GM12878 (cell line): ENCODE data around the gene ADH1A. TPM values are rescaled to one million over a fixed set of nuclear protein-coding genes. Genes with fewer than 3 reads are reported as not detected.

ENCODE experiments used
- ATAC-seq: fragments of 200-7000 bp; cut with Tn5 transposase; 3 replicates; pipeline ENCODE4 v1.9.1; 2020; ENCODE audit warnings: mild to moderate bottlenecking, moderate library complexity
- BruUV-seq: library from RNA; stranded (reverse); fragments of 400-500 nt; replicated peaks from 2 replicates; lab custom pipeline; 2021; lab: Mats Ljungman, UMichigan
- CTCF ChIA-PET: fragments of 300-600 bp; sonication (Branson Sonifier 250); formaldehyde crosslinking; extraction: SDS; loops from one replicate; lab custom pipeline; 2021; ENCODE audit warnings: inconsistent platforms; lab: Yijun Ruan, JAX
- POLR2A ChIA-PET: fragments of 350-600 bp; formaldehyde crosslinking; extraction: SDS; loops from one replicate; lab custom pipeline; 2021; ENCODE audit warnings: inconsistent platforms; lab: Charles Lee
- RAD21 ChIA-PET: fragments of 300-600 bp; sonication (Branson Sonifier 250); formaldehyde crosslinking; loops from one replicate; lab custom pipeline; 2023; ENCODE audit warnings: antibody characterized with exemption; ENCODE audit not compliant: unreplicated experiment; lab: Charles Lee
- SMC1A ChIA-PET: fragments of 300-600 bp; sonication (Branson Sonifier 250); formaldehyde crosslinking; loops from one replicate; lab custom pipeline; 2023; ENCODE audit not compliant: unreplicated experiment, uncharacterized antibody; lab: Charles Lee
- DNase-seq: peaks from one replicate; pipeline ENCODE4 v3.0.0-alpha.2; 2011; ENCODE audit warnings: low read depth, low spot score
- FAIRE-seq: peaks from 3 replicates; lab custom pipeline; 2011; peaks lifted over from hg19 to GRCh38; lab: Jason Lieb, UNC
- H2AFZ ChIP-seq: 2 replicates; pipeline ENCODE4 v1.6.0; 2011; ENCODE audit warnings: low read depth, low read length, control low read depth; ENCODE audit not compliant: control insufficient read depth
- H3K27ac ChIP-seq: 2 replicates; pipeline ENCODE4 v1.5.1; 2011; ENCODE audit warnings: control low read depth; ENCODE audit not compliant: control insufficient read depth, insufficient read depth
- H3K27me3 ChIP-seq, 2 experiments: replicated peaks in 1 of 2; 2 replicates each; pipeline versions ENCODE4 v1.6.0 to v1.6.1; 2011; ENCODE audit warnings: low read length in 1 of 2; ENCODE audit not compliant: control insufficient read depth in 2 of 2, insufficient read depth in 2 of 2
- H3K36me3 ChIP-seq, 2 experiments: 2 replicates each; pipeline ENCODE4 v1.5.1; 2011; ENCODE audit warnings: low read length in 1 of 2; ENCODE audit not compliant: control insufficient read depth in 2 of 2, insufficient read depth in 2 of 2
- H3K4me1 ChIP-seq: 2 replicates; pipeline ENCODE4 v1.6.1; 2011; ENCODE audit warnings: mild to moderate bottlenecking, low read length, moderate library complexity, mixed read lengths; ENCODE audit not compliant: control insufficient read depth, insufficient read depth
- H3K4me2 ChIP-seq: 2 replicates; pipeline ENCODE4 v1.6.0; 2011; ENCODE audit warnings: control low read depth; ENCODE audit not compliant: control insufficient read depth, insufficient read depth
- H3K4me3 ChIP-seq: fragments of 200-600 bp; sonication (generic); 2 replicates; pipeline ENCODE4 v1.5.1; 2016
- H3K79me2 ChIP-seq: 2 replicates; pipeline ENCODE4 v1.6.0; 2011; ENCODE audit warnings: low read length; ENCODE audit not compliant: control insufficient read depth, insufficient read depth
- H3K9ac ChIP-seq: 2 replicates; pipeline ENCODE4 v1.8.0; 2011; ENCODE audit warnings: low read length, control low read depth, mixed read lengths; ENCODE audit not compliant: control insufficient read depth, insufficient read depth
- H3K9me3 ChIP-seq: replicated peaks from 3 replicates; pipeline ENCODE4 v1.5.1; 2011; ENCODE audit warnings: mild to moderate bottlenecking, low read length; ENCODE audit not compliant: control insufficient read depth, insufficient read depth
- H4K20me1 ChIP-seq: 2 replicates; pipeline ENCODE4 v1.6.0; 2011; ENCODE audit not compliant: control insufficient read depth, insufficient read depth
- ATF3 ChIP-seq: IDR thresholded peaks from 2 replicates; pipeline ENCODE4 v1.6.1; 2011; ENCODE audit warnings: low read depth, mild to moderate bottlenecking, low read length, moderate library complexity, borderline replicate concordance; ENCODE audit errors: extremely low read depth
- GATAD2B ChIP-seq: fragments of 450-650 bp; conservative IDR thresholded peaks from 2 replicates; pipeline ENCODE4 v1.6.1; 2017; ENCODE audit warnings: low read depth, mild to moderate bottlenecking, moderate library complexity
- IKZF1 ChIP-seq: fragments of 450-650 bp; conservative IDR thresholded peaks from 2 replicates; pipeline ENCODE4 v1.6.1; 2017; ENCODE audit warnings: antibody characterized with exemption, mild to moderate bottlenecking
- RBBP5 ChIP-seq: fragments of 200-600 bp; sonication (generic); conservative IDR thresholded peaks from 2 replicates; pipeline ENCODE4 v1.6.1; 2016
- USF1 ChIP-seq: IDR thresholded peaks from 2 replicates; pipeline ENCODE4 v1.6.1; 2011; ENCODE audit warnings: borderline replicate concordance, low read depth, mild to moderate bottlenecking, moderate library complexity, mixed read lengths, low read length; ENCODE audit not compliant: insufficient read depth; ENCODE audit errors: extremely low read length
- WGBS: methylation state at CpG from one replicate; pipeline ENCODE4 v1.1.6; 2016; ENCODE audit warnings: low lambda C conversion rate; ENCODE audit not compliant: insufficient replicate concordance, insufficient coverage; ENCODE audit errors: missing lambda C conversion rate; 5-methylcytosine and 5-hydroxymethylcytosine counted together
- in situ Hi-C: fragments of 300-500 bp; cut with MboI; formaldehyde crosslinking; loops from 9 replicates; pipeline ENCODE4 v1.14.3; 2018; ENCODE audit warnings: mixed read lengths
- intact Hi-C: fragments of 100-400 bp; cut with micrococcal nuclease; formaldehyde crosslinking; loops from one replicate; pipeline ENCODE4 v1.14.2; 2022; ENCODE audit not compliant: unreplicated experiment
- polyA plus RNA-seq, 11 experiments: library from polyadenylated mRNA; depleted of rRNA in 4 of 11; unstranded in 6 of 11; stranded (reverse) in 5 of 11; fragments of >200 nt; fragmentation: Nextera tagmentation in 4 of 11; fragmentation: Illumina TruSeq in 1 of 11; extraction: Ambion mirVana in 4 of 11; extraction: Trizol in 1 of 11; gene quantifications; 1 replicate in 1 of 11; 2 replicates in 10 of 11; pipeline versions ENCODE4 v1.2.1 to v1.2.3, GENCODE V29; 2011 to 2016; ENCODE audit warnings: inconsistent platforms in 2 of 11, missing spikeins in 2 of 11, low read depth in 1 of 11
- total RNA-seq, 4 experiments: library from RNA; depleted of rRNA in 3 of 4; stranded (reverse); fragments of >200 nt in 3 of 4; fragmentation: Illumina TruSeq in 1 of 4; extraction: Trizol in 1 of 4; gene quantifications; 2 replicates each; pipeline versions ENCODE4 v1.2.1 to v1.2.3, GENCODE V29; 2013 to 2021

The ADH1A gene
- total and polyA plus RNA-seq, 10 of the 15 experiments (the other 5 are each of a cell fraction or from before 2014, with no cell fraction given): not detected

- TF ChIP-seq ATF3: no peak
- no peak for TF ChIP-seq IKZF1
- no peak for TF ChIP-seq GATAD2B
- no peak for TF ChIP-seq USF1
These were observed 23.4 kb upstream of the ADH1A start (continued) for GRCh38 chr4:99314211-99314610.

- in situ Hi-C loops (no loop called here), intact Hi-C loops (no loop called here)
- Histone ChIP-seq H3K9me3 (no peaks in the 10 kb centered on the region), H3K79me2 (no peaks in the 10 kb centered on the region), H3K9ac (no peak overlapping the region), H3K4me1 (no peaks in the 10 kb centered on the region), H4K20me1 (no peaks in the 10 kb centered on the region), H3K36me3 (no peaks in the 10 kb centered on the region), H2AFZ (no peak overlapping the region), H3K4me2 (no peak overlapping the region), H3K27me3 (no peaks in the 10 kb centered on the region), H3K4me3 (no peak overlapping the region), H3K27ac (no peak overlapping the region)
- ATAC-seq: no peak
- ChIA-PET POLR2A (no interaction called here), SMC1A (no interaction called here), RAD21 (no interaction called here), CTCF (no interaction called here)
- no peak for DNase-seq
- WGBS: 25% methylated on average over 2 of the region's 2 CpGs
- no TSS peak for BruUV-seq
- no peak for TF ChIP-seq RBBP5
- no peak for FAIRE-seq
These were observed 19.6 kb upstream of the ADH1A start for GRCh38 chr4:99310389-99310788.
